SK-N-SH (cell line): ENCODE results near the gene TOP3B.

Experiments used
- EP300 ChIP-seq, 2 experiments: IDR thresholded peaks; 2 replicates each; pipeline versions ENCODE4 v1.4.0 to v1.6.1; 2012; ENCODE audit warnings: borderline replicate concordance in 1 of 2, low read depth in 1 of 2, low read length in 1 of 2
- EZH2phosphoT487 ChIP-seq: fragments of 200-600 bp; sonication (generic); IDR thresholded peaks from 2 replicates; pipeline ENCODE4 v1.6.1; 2017; ENCODE audit warnings: low read depth, mixed run types, mild to moderate bottlenecking, antibody characterized with exemption, moderate library complexity, borderline replicate concordance
- GATA2 ChIP-seq: sonication (generic); formaldehyde crosslinking; IDR thresholded peaks from 2 replicates; pipeline ENCODE4 v1.5.0; 2020; ENCODE audit warnings: mild to moderate bottlenecking, missing genetic modification reagents
- RAD21 ChIP-seq: IDR thresholded peaks from 2 replicates; pipeline ENCODE4 v1.6.1; 2012; ENCODE audit warnings: mild to moderate bottlenecking, low read length
- RFX5 ChIP-seq: IDR thresholded peaks from 2 replicates; pipeline ENCODE4 v1.6.1; 2012; ENCODE audit warnings: mild to moderate bottlenecking, improper control_type of control experiment, low read length
- TEAD4 ChIP-seq: IDR thresholded peaks from 2 replicates; pipeline ENCODE4 v1.4.0; 2012; ENCODE audit warnings: mild to moderate bottlenecking, borderline replicate concordance; ENCODE audit not compliant: insufficient read depth
- YY1 ChIP-seq: IDR thresholded peaks from 2 replicates; pipeline ENCODE4 v1.4.0; 2012; ENCODE audit warnings: low read depth, mild to moderate bottlenecking
- TF ChIP-seq, protein P1 (sequence below): fragments of 200-600 bp; sonication (generic); IDR thresholded peaks from 2 replicates; pipeline ENCODE4 v1.6.1; 2017; ENCODE audit warnings: antibody characterized with exemption, mild to moderate bottlenecking, moderate library complexity
- TF ChIP-seq, protein P2 (sequence below): IDR thresholded peaks from 2 replicates; pipeline ENCODE4 v1.4.0; 2012; ENCODE audit warnings: low read depth
- TF ChIP-seq, protein P3 (sequence below): IDR thresholded peaks from 2 replicates; pipeline ENCODE4 v1.4.0; 2012; ENCODE audit warnings: low read depth, borderline replicate concordance
- TF ChIP-seq, protein P4 (sequence below): IDR thresholded peaks from 2 replicates; pipeline ENCODE4 v1.6.1; 2012; ENCODE audit warnings: mild to moderate bottlenecking, low read depth, low read length, moderate library complexity
- TF ChIP-seq, protein P5 (sequence below): IDR thresholded peaks from 2 replicates; pipeline ENCODE4 v1.4.0; 2012; ENCODE audit warnings: low read depth, borderline replicate concordance
- TF ChIP-seq, protein P6 (sequence below): fragments of 150-350 bp; IDR thresholded peaks from 2 replicates; pipeline ENCODE4 v1.6.1; 2016; ENCODE audit warnings: mild to moderate bottlenecking, low read depth, low read length

DNA sequence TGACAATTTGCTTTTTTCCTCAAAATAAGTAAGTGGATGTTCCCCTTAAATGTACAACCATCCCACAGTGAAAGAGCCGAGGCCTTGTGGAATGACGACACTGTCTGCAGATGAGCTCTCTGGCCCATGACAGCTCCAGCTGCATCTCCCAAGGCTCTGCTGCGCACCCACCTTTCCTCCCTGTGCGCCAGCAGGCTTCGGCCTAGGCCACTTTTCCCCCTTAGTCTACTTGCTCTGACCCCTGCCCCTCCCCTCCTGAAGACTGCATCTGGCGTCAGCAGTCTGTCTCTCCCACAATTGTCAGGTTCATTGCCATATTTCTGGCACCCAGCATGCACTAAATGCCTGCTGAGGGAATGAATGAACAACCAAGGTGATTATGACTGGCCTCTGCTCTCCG lies 2.0 kb downstream of the TOP3B start:
- no peak for TF ChIP-seq EP300 (IDR thresholded peaks at IDR 0.05; ENCODE audit: borderline replicate concordance in 1 of 2, low read depth in 1 of 2, low read length in 1 of 2)
- TF ChIP-seq, protein P1, sequence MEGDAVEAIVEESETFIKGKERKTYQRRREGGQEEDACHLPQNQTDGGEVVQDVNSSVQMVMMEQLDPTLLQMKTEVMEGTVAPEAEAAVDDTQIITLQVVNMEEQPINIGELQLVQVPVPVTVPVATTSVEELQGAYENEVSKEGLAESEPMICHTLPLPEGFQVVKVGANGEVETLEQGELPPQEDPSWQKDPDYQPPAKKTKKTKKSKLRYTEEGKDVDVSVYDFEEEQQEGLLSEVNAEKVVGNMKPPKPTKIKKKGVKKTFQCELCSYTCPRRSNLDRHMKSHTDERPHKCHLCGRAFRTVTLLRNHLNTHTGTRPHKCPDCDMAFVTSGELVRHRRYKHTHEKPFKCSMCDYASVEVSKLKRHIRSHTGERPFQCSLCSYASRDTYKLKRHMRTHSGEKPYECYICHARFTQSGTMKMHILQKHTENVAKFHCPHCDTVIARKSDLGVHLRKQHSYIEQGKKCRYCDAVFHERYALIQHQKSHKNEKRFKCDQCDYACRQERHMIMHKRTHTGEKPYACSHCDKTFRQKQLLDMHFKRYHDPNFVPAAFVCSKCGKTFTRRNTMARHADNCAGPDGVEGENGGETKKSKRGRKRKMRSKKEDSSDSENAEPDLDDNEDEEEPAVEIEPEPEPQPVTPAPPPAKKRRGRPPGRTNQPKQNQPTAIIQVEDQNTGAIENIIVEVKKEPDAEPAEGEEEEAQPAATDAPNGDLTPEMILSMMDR: no peak
- TF ChIP-seq EZH2phosphoT487: no peak
- TF ChIP-seq, protein P2, sequence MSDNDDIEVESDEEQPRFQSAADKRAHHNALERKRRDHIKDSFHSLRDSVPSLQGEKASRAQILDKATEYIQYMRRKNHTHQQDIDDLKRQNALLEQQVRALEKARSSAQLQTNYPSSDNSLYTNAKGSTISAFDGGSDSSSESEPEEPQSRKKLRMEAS: no peak
- TF ChIP-seq RFX5: no peak
- TF ChIP-seq, protein P3, sequence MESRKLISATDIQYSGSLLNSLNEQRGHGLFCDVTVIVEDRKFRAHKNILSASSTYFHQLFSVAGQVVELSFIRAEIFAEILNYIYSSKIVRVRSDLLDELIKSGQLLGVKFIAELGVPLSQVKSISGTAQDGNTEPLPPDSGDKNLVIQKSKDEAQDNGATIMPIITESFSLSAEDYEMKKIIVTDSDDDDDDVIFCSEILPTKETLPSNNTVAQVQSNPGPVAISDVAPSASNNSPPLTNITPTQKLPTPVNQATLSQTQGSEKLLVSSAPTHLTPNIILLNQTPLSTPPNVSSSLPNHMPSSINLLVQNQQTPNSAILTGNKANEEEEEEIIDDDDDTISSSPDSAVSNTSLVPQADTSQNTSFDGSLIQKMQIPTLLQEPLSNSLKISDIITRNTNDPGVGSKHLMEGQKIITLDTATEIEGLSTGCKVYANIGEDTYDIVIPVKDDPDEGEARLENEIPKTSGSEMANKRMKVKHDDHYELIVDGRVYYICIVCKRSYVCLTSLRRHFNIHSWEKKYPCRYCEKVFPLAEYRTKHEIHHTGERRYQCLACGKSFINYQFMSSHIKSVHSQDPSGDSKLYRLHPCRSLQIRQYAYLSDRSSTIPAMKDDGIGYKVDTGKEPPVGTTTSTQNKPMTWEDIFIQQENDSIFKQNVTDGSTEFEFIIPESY: no peak
- TF ChIP-seq, protein P4, sequence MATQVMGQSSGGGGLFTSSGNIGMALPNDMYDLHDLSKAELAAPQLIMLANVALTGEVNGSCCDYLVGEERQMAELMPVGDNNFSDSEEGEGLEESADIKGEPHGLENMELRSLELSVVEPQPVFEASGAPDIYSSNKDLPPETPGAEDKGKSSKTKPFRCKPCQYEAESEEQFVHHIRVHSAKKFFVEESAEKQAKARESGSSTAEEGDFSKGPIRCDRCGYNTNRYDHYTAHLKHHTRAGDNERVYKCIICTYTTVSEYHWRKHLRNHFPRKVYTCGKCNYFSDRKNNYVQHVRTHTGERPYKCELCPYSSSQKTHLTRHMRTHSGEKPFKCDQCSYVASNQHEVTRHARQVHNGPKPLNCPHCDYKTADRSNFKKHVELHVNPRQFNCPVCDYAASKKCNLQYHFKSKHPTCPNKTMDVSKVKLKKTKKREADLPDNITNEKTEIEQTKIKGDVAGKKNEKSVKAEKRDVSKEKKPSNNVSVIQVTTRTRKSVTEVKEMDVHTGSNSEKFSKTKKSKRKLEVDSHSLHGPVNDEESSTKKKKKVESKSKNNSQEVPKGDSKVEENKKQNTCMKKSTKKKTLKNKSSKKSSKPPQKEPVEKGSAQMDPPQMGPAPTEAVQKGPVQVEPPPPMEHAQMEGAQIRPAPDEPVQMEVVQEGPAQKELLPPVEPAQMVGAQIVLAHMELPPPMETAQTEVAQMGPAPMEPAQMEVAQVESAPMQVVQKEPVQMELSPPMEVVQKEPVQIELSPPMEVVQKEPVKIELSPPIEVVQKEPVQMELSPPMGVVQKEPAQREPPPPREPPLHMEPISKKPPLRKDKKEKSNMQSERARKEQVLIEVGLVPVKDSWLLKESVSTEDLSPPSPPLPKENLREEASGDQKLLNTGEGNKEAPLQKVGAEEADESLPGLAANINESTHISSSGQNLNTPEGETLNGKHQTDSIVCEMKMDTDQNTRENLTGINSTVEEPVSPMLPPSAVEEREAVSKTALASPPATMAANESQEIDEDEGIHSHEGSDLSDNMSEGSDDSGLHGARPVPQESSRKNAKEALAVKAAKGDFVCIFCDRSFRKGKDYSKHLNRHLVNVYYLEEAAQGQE: no peak
- TF ChIP-seq TEAD4: no peak
- TF ChIP-seq, protein P5, sequence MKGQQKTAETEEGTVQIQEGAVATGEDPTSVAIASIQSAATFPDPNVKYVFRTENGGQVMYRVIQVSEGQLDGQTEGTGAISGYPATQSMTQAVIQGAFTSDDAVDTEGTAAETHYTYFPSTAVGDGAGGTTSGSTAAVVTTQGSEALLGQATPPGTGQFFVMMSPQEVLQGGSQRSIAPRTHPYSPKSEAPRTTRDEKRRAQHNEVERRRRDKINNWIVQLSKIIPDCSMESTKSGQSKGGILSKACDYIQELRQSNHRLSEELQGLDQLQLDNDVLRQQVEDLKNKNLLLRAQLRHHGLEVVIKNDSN: no peak
- TF ChIP-seq RAD21: no peak
- TF ChIP-seq GATA2 (CRISPR knock-in tag): no peak
- TF ChIP-seq, protein P6, sequence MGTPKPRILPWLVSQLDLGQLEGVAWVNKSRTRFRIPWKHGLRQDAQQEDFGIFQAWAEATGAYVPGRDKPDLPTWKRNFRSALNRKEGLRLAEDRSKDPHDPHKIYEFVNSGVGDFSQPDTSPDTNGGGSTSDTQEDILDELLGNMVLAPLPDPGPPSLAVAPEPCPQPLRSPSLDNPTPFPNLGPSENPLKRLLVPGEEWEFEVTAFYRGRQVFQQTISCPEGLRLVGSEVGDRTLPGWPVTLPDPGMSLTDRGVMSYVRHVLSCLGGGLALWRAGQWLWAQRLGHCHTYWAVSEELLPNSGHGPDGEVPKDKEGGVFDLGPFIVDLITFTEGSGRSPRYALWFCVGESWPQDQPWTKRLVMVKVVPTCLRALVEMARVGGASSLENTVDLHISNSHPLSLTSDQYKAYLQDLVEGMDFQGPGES: no peak
- no peak for TF ChIP-seq YY1
